ENCODE results near the gene LARGE1. TPM values are rescaled to one million over a fixed set of nuclear protein-coding genes. Genes with fewer than 3 reads are reported as not detected.

The LARGE1 gene
- total RNA-seq, 1 donor from 2014 or later = 2.4 TPM

DNA sequence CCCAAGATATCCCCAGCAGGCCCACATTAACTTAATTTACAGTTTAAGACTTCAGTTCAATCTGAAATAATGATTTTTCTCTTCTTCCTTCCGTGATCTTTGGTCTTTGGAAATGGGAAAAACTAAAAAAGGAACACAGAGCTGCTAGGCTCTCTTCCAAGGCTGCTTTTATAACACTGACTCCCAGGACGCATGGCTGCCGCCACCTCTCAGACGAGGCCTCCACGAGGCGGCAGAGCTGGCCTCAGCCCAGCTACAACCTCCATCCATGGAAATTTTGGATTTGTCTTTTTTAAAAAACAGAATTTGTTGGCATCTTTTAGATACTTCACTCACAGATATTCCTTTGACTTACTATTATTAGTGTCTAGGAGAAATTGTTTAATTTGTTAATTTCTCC lies 476.6 kb downstream of the LARGE1 start:
- TF ChIP-seq, protein P1, sequence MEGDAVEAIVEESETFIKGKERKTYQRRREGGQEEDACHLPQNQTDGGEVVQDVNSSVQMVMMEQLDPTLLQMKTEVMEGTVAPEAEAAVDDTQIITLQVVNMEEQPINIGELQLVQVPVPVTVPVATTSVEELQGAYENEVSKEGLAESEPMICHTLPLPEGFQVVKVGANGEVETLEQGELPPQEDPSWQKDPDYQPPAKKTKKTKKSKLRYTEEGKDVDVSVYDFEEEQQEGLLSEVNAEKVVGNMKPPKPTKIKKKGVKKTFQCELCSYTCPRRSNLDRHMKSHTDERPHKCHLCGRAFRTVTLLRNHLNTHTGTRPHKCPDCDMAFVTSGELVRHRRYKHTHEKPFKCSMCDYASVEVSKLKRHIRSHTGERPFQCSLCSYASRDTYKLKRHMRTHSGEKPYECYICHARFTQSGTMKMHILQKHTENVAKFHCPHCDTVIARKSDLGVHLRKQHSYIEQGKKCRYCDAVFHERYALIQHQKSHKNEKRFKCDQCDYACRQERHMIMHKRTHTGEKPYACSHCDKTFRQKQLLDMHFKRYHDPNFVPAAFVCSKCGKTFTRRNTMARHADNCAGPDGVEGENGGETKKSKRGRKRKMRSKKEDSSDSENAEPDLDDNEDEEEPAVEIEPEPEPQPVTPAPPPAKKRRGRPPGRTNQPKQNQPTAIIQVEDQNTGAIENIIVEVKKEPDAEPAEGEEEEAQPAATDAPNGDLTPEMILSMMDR (IDR thresholded peaks at IDR 0.05; ENCODE audit: insufficient read depth, low read length, severe bottlenecking) = no peak
- no peak for DNase-seq (ENCODE audit: low read depth)
- no peak for FAIRE-seq

DNA sequence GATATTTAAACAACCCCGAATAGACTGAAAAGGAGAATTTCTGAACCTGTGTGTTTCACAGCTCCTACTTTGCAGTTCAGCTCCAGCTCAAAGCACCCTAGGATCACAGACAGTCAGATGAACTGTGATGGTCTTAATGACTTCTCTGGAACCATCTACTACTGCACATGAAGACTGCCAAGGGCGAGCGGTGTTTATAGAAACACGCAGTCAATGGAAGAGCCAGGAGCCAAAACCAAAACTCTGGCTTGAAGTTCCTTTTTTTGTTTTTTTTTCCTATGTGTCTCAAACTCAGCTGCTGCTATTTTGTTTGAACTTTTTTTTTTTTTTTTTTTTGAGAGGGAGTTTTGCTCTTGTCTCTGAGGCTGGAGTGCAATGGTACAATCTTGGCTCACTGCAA lies 479.5 kb downstream of the LARGE1 start:
- FAIRE-seq (no peak), DNase-seq (ENCODE audit: low read depth) (no peak)
- Histone ChIP-seq H3K27me3 (ENCODE audit: control insufficient read depth, insufficient read depth, low read length) (no peaks in the 10 kb centered on the region), H3K4me3 (ENCODE audit: low read depth, low read length) (no peak overlapping the region), H3K36me3 (ENCODE audit: control insufficient read depth, insufficient read depth, low read length) (no peaks in the 10 kb centered on the region)
- TF ChIP-seq, protein P1 (IDR thresholded peaks at IDR 0.05; ENCODE audit: insufficient read depth, low read length, severe bottlenecking) = no peak

More for the DNA sequence above, 476.6 kb downstream of the LARGE1 start:
- H3K4me3 ChIP-seq (ENCODE audit: low read depth, low read length) = no peak overlapping the region
- no peaks in the 10 kb centered on the region for H3K27me3 ChIP-seq (ENCODE audit: control insufficient read depth, insufficient read depth, low read length)
- no peaks in the 10 kb centered on the region for H3K36me3 ChIP-seq (ENCODE audit: control insufficient read depth, insufficient read depth, low read length)

DNA sequence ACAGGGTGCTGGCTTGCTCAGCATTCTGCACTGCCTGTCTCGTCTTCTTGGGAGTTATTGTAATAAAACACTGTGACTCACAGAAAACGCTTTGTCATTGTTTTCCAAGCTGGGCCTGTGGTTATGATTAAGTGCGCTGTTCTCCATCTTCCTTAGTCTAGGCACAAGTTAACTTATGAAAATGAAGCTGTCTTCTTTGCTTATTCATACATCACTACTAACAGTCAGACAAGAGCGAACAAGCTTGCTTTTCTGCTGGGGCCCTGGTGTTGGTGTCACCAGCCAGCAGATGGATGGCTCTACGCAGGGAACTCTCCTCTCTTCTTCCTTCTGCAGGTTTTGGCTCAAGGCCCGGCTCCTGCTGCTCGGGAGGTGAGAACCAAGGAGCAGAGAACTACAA lies 482.0 kb downstream of the LARGE1 start:
- DNase-seq (ENCODE audit: low read depth) (peak; percentile 99), FAIRE-seq (peak; percentile 94)
- TF ChIP-seq, protein P1 (IDR thresholded peaks at IDR 0.05; ENCODE audit: insufficient read depth, low read length, severe bottlenecking) = no peak
- no peak overlapping the region for H3K4me3 ChIP-seq (ENCODE audit: low read depth, low read length)
- no peaks in the 10 kb centered on the region for H3K36me3 ChIP-seq (ENCODE audit: control insufficient read depth, insufficient read depth, low read length)
- no peaks in the 10 kb centered on the region for H3K27me3 ChIP-seq (ENCODE audit: control insufficient read depth, insufficient read depth, low read length)

DNA sequence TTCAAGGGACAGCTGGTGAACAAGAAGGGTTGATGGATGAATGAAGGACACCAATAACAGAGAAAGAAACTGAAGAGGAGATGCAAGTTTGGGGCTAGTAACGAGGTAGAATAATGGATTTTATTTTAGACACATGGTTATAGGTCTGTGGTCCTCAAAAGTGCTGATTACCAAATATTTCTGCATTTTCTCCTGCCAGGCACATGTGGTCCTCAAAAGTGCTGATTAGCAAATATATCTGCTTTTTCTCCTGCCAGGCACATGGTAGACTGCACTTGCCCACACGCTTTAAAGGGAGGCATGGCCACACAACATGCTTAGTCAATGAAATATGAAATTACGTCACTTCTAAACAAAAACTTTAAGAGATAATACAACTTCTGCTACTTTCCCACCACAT lies 489.0 kb downstream of the LARGE1 start:
- no peak for FAIRE-seq
- no peaks in the 10 kb centered on the region for H3K36me3 ChIP-seq (ENCODE audit: control insufficient read depth, insufficient read depth, low read length)
- TF ChIP-seq, protein P1 (IDR thresholded peaks at IDR 0.05; ENCODE audit: insufficient read depth, low read length, severe bottlenecking) = no peak
- no peak for DNase-seq (ENCODE audit: low read depth)
- H3K27me3 ChIP-seq (ENCODE audit: control insufficient read depth, insufficient read depth, low read length) = no peaks in the 10 kb centered on the region
- H3K4me3 ChIP-seq (ENCODE audit: low read depth, low read length) = no peak overlapping the region

DNA sequence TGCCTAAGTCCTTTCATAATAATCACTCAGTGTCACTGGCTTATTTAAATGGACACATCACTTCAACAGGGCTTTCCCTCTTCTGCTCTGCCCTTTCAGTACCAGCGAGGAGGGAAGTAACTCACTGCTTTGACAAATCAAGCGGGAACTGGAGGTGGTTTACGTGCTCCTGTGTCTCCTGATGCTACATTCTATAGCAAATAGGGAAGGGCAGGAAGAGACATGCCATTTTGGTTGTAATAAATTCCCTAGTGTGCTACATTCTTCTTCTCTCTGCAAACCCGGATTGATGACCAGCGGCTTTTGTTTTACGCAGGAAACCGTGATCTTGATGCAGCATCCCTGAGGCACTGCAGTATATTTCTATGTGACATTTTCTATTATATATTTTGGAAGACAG lies 491.0 kb downstream of the LARGE1 start:
- Histone ChIP-seq H3K27me3 (ENCODE audit: control insufficient read depth, insufficient read depth, low read length) (no peaks in the 10 kb centered on the region), H3K36me3 (ENCODE audit: control insufficient read depth, insufficient read depth, low read length) (no peaks in the 10 kb centered on the region), H3K4me3 (ENCODE audit: low read depth, low read length) (no peak overlapping the region)
- TF ChIP-seq, protein P1 (IDR thresholded peaks at IDR 0.05; ENCODE audit: insufficient read depth, low read length, severe bottlenecking) = no peak
- FAIRE-seq = no peak
- no peak for DNase-seq (ENCODE audit: low read depth)

DNA sequence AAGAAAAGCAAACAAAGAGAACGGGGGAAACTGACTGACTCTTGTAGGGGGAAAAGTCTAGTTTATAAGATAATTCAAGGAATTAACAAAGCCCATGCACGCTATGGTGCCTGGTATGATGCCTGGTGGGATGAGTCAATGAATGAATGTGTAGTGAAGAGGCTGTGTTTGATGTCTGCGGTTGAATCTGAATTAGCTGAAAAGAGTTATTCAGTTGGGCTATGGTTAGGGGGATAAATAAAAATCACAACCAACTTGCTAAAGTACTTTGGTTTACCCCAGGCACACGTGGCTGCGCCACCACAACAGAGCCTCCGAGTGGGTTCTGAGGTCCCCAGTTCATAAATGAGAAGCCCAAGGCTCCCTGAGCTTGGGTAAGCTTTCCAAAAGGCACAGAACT lies 492.8 kb downstream of the LARGE1 start:
- TF ChIP-seq, protein P1 (IDR thresholded peaks at IDR 0.05; ENCODE audit: insufficient read depth, low read length, severe bottlenecking) = no peak
- FAIRE-seq (no peak), DNase-seq (ENCODE audit: low read depth) (no peak)
- no peaks in the 10 kb centered on the region for H3K27me3 ChIP-seq (ENCODE audit: control insufficient read depth, insufficient read depth, low read length)
- no peak overlapping the region for H3K4me3 ChIP-seq (ENCODE audit: low read depth, low read length)
- H3K36me3 ChIP-seq (ENCODE audit: control insufficient read depth, insufficient read depth, low read length) = no peaks in the 10 kb centered on the region
